H1 (cell line): ENCODE measurements around the gene UNC79. TPM values are rescaled to one million over a fixed set of nuclear protein-coding genes. Genes with fewer than 3 reads are reported as not detected.

ENCODE experiments used
- ASH2L ChIP-seq: fragments of 200-600, 300-600 bp; sonication (generic); IDR thresholded peaks from one replicate; pipeline ENCODE4 v1.7.1; 2017; ENCODE audit warnings: low read length
- BACH1 ChIP-seq: IDR thresholded peaks from 2 replicates; pipeline ENCODE4 v1.6.1; 2012; ENCODE audit warnings: low read length, improper control_type of control experiment
- CEBPB ChIP-seq: IDR thresholded peaks from 2 replicates; pipeline ENCODE4 v1.6.1; 2012; ENCODE audit warnings: low read depth, low read length
- CTBP2 ChIP-seq: IDR thresholded peaks from 2 replicates; pipeline ENCODE4 v1.7.0; 2011; ENCODE audit warnings: borderline replicate concordance, mild to moderate bottlenecking, moderate library complexity, mixed read lengths, low read length; ENCODE audit not compliant: insufficient read depth, insufficient read length
- HDAC2 ChIP-seq, 2 experiments: fragments of 300-600 bp in 1 of 2; sonication (generic) in 1 of 2; IDR thresholded peaks; 2 replicates each; pipeline ENCODE4 v1.6.1; 2011 to 2012; ENCODE audit warnings: low read depth in 2 of 2, low read length in 2 of 2, mild to moderate bottlenecking in 2 of 2, moderate library complexity in 2 of 2, borderline replicate concordance in 1 of 2, inconsistent platforms in 1 of 2
- HDAC6 ChIP-seq: IDR thresholded peaks from one replicate; pipeline ENCODE4 v1.7.1; 2012; ENCODE audit warnings: low read depth, mild to moderate bottlenecking, inconsistent platforms, low read length, moderate library complexity
- TAF1 ChIP-seq: IDR thresholded peaks from 2 replicates; pipeline ENCODE4 v1.6.1; 2011; ENCODE audit warnings: mild to moderate bottlenecking, low read depth, low read length
- TEAD4 ChIP-seq: IDR thresholded peaks from 2 replicates; pipeline ENCODE4 v1.6.1; 2012; ENCODE audit warnings: low read depth, low read length, inconsistent platforms, mixed read lengths
- ZNF274 ChIP-seq: IDR thresholded peaks from 2 replicates; pipeline ENCODE4 v1.7.0; 2012; ENCODE audit warnings: low read length, borderline replicate concordance; ENCODE audit errors: extremely low read depth
- polyA plus RNA-seq, 7 experiments: library from polyadenylated mRNA; depleted of rRNA in 3 of 7; stranded (reverse) in 5 of 7; unstranded in 2 of 7; fragments of >200 nt in 5 of 7; fragments of 200-250 nt in 2 of 7; gene quantifications; 1 replicate in 5 of 7; 2 replicates in 1 of 7; 4 replicates in 1 of 7; pipeline versions ENCODE4 v1.2.1 to v1.2.3, GENCODE V29; 2011 to 2013; ENCODE audit warnings: missing spikeins in 2 of 7, mixed read lengths in 2 of 7
- total RNA-seq: library from RNA; stranded (reverse); fragmentation: NEBNext Ultra II Directional; extraction: Animal tissue kit (Norgen Biotek cat#: 25700); gene quantifications from 2 replicates; pipeline ENCODE4 v1.2.1, GENCODE V29; 2021

The UNC79 gene
- total and polyA plus RNA-seq, 2 of the 8 experiments (the other 6 are each of a cell fraction or from before 2014, with no cell fraction given) = 1.8 to 2.3 TPM

DNA sequence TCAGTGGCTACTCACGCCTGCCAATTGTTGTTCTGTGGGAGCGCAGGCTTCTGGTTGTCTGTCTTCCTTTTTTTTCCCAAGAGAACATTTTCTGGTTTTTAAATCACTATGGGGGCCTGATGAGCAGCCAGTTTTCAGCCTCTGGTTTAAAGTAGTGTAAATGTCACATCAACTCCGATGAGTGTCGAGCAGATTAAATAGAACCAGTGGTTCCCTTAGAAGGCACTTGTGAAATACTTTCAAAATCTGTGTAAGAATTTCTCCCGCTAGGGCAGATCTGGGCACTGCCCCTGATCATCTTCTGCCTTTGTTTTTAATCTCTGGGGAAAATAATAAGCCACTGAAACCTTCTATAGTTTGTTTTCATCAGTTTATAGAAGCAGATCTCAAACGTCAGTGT, 227.1 kb downstream of the UNC79 start (continued):
- no peak for TF ChIP-seq BACH1
- TF ChIP-seq HDAC2 (IDR thresholded peaks at IDR 0.05; ENCODE audit: borderline replicate concordance in 1 of 2, low read depth in 2 of 2, low read length in 2 of 2) = no peak
- no peak for TF ChIP-seq ZNF274
- no peak for TF ChIP-seq CTBP2
- TF ChIP-seq CEBPB = no peak
- TF ChIP-seq ASH2L = no peak
- no peak for TF ChIP-seq HDAC6
- no peak for TF ChIP-seq TAF1
- no peak for TF ChIP-seq TEAD4
